Panc1 (cell line): ENCODE measurements around the gene ARHGAP12. TPM values are rescaled to one million over a fixed set of nuclear protein-coding genes. Genes with fewer than 3 reads are reported as not detected.

Experiments used
- ATAC-seq: fragments of 200-7000 bp; cut with Tn5 transposase; 2 replicates; pipeline ENCODE4 v1.9.1; 2020; ENCODE audit warnings: mild to moderate bottlenecking, moderate library complexity
- BruUV-seq: library from RNA; stranded (reverse); fragments of 400-500 nt; replicated peaks from 2 replicates; lab custom pipeline; 2021; lab: Mats Ljungman, UMichigan
- CTCF ChIA-PET: fragments of 300-600 bp; sonication (Branson Sonifier 250); formaldehyde crosslinking; loops from one replicate; lab custom pipeline; 2022; ENCODE audit warnings: antibody characterized with exemption; lab: Charles Lee
- POLR2A ChIA-PET: fragments of 300-600 bp; sonication (Branson Sonifier 250); formaldehyde crosslinking; loops from one replicate; lab custom pipeline; 2022; ENCODE audit warnings: antibody characterized with exemption; lab: Charles Lee
- DNase-seq: peaks from one replicate; pipeline ENCODE4 v3.0.0-alpha.2; 2010; ENCODE audit warnings: low read depth, low spot score
- H3K27ac ChIP-seq: 2 replicates; pipeline ENCODE4 v1.5.1; 2011; ENCODE audit warnings: mild to moderate bottlenecking, low read length, inconsistent platforms
- H3K27me3 ChIP-seq: fragments of 200-500 bp; sonication (Bioruptor generic); 2 replicates; pipeline ENCODE4 v1.6.0; 2014; ENCODE audit warnings: low read length, inconsistent platforms; ENCODE audit not compliant: control insufficient read depth, insufficient read depth
- H3K36me3 ChIP-seq: fragments of 200-500 bp; sonication (Bioruptor generic); 2 replicates; pipeline ENCODE4 v1.5.1; 2014; ENCODE audit warnings: inconsistent platforms, mild to moderate bottlenecking, low read length, moderate library complexity; ENCODE audit not compliant: control insufficient read depth, insufficient read depth
- H3K4me1 ChIP-seq: 2 replicates; pipeline ENCODE4 v1.5.1; 2011; ENCODE audit warnings: inconsistent platforms, mild to moderate bottlenecking, low read length, moderate library complexity; ENCODE audit not compliant: control insufficient read depth, insufficient read depth
- H3K4me3 ChIP-seq, 2 experiments: 2 replicates each; pipeline ENCODE4 v1.5.1; 2011 to 2012; ENCODE audit warnings: low read depth in 2 of 2, low read length in 2 of 2, mild to moderate bottlenecking in 2 of 2, inconsistent platforms in 1 of 2, moderate library complexity in 1 of 2
- H3K9me3 ChIP-seq: fragments of 200-500 bp; sonication (Bioruptor generic); 2 replicates; pipeline ENCODE4 v1.5.1; 2014; ENCODE audit warnings: low read depth, mild to moderate bottlenecking, inconsistent platforms, low read length, moderate library complexity; ENCODE audit not compliant: control insufficient read depth, insufficient read depth
- POLR2AphosphoS5 ChIP-seq: IDR thresholded peaks from 2 replicates; pipeline ENCODE4 v1.6.1; 2012; ENCODE audit warnings: mild to moderate bottlenecking, low read depth, low read length, moderate library complexity
- REST ChIP-seq, 2 experiments: IDR thresholded peaks; 2 replicates each; pipeline ENCODE4 v1.6.1; 2011 to 2012; ENCODE audit warnings: low read depth in 2 of 2, control low read depth in 1 of 2, low read length in 1 of 2, mild to moderate bottlenecking in 1 of 2, moderate library complexity in 1 of 2; ENCODE audit not compliant: insufficient read depth in 1 of 2
- SIN3A ChIP-seq: IDR thresholded peaks from 2 replicates; pipeline ENCODE4 v1.6.1; 2012; ENCODE audit warnings: low read depth, mild to moderate bottlenecking, low read length, moderate library complexity, borderline replicate concordance; ENCODE audit not compliant: insufficient read depth
- TCF7L2 ChIP-seq: IDR thresholded peaks from 2 replicates; pipeline ENCODE4 v1.6.1; 2011; ENCODE audit warnings: mild to moderate bottlenecking, low read depth, low read length, inconsistent platforms
- in situ Hi-C: cut with HindIII; loops from 2 replicates; pipeline ENCODE4 v1.10.0; 2016; ENCODE audit warnings: low sequenced_read_pairs, low pct_unique_long_range_greater_than_20kb
- intact Hi-C: fragments of 100-400 bp; cut with micrococcal nuclease; formaldehyde crosslinking; loops from one replicate; pipeline ENCODE4 v1.10.0; 2022; ENCODE audit not compliant: unreplicated experiment
- total RNA-seq: library from RNA; stranded (reverse); gene quantifications from one replicate; pipeline ENCODE4 v1.2.1, GENCODE V29; 2021; ENCODE audit not compliant: unreplicated experiment
- TF ChIP-seq, protein P1 (sequence below): fragments of 450-650 bp; IDR thresholded peaks from 2 replicates; pipeline ENCODE4 v1.5.1; 2017; ENCODE audit warnings: mild to moderate bottlenecking

ARHGAP12 gene
- total RNA-seq, 1 experiment from 2014 or later = 22.9 TPM

DNA sequence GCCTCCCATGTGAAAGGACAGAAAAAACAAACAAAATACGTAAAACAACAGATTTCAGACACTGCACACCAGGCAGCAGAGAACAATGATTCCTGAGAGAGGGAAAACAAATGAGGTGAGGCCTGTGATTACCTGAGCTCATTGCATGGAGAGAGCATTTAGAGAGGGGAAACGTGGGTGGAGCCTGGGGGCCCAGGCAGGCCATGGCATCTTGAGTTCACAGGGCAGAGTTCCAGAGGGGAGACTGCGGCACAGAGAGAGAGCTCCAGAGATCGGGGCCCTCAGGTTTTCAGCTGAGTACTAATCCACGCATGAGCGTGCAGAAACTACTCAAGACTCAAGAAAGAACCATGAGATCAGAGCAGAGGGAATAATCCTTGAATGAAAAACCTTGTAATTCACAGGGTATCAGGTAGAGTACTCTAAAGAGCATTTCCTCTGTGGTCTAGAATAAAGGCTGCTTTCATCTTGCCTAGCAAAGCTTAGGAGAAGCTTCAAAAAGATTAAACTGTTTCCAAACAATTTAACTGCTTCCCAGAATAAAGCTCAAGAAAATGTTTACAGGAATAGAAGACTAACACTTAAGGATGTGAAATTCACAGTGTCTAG, 46.6 kb upstream of the ARHGAP12 start:
- POLR2A ChIA-PET = interaction anchor here (0.6 kb wide), 1 partner anchor 19 kb away, joined by 3 read pairs; no protein-coding TSS in a partner anchor
- CTCF ChIA-PET = interaction anchor here (0.7 kb wide), 1 partner anchor 27 kb away, joined by 10 read pairs; no protein-coding TSS in a partner anchor
- Histone ChIP-seq H3K4me1 (no peaks in the 10 kb centered on the region), H3K9me3 (no peaks in the 10 kb centered on the region), H3K36me3 (no peaks in the 10 kb centered on the region), H3K4me3 (no peak overlapping the region), H3K27me3 (no peaks in the 10 kb centered on the region), H3K27ac (no peak overlapping the region)
- DNase-seq (no peak), ATAC-seq (no peak)
- intact Hi-C loops (no loop called here), in situ Hi-C loops (no loop called here)
- TSS peak; percentile 47 for BruUV-seq
- TF ChIP-seq SIN3A = no peak
- TF ChIP-seq REST (IDR thresholded peaks at IDR 0.05; ENCODE audit: insufficient read depth in 1 of 2, low read depth in 2 of 2, low read length in 1 of 2) = no peak
- TF ChIP-seq, protein P1, sequence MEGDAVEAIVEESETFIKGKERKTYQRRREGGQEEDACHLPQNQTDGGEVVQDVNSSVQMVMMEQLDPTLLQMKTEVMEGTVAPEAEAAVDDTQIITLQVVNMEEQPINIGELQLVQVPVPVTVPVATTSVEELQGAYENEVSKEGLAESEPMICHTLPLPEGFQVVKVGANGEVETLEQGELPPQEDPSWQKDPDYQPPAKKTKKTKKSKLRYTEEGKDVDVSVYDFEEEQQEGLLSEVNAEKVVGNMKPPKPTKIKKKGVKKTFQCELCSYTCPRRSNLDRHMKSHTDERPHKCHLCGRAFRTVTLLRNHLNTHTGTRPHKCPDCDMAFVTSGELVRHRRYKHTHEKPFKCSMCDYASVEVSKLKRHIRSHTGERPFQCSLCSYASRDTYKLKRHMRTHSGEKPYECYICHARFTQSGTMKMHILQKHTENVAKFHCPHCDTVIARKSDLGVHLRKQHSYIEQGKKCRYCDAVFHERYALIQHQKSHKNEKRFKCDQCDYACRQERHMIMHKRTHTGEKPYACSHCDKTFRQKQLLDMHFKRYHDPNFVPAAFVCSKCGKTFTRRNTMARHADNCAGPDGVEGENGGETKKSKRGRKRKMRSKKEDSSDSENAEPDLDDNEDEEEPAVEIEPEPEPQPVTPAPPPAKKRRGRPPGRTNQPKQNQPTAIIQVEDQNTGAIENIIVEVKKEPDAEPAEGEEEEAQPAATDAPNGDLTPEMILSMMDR = no peak

GRCh38 chr10:31974434-31975124, 45.9 kb upstream of the ARHGAP12 start:
- Histone ChIP-seq H3K27ac (no peak overlapping the region), H3K27me3 (no peaks in the 10 kb centered on the region), H3K4me1 (no peaks in the 10 kb centered on the region), H3K4me3 (no peak overlapping the region), H3K36me3 (no peaks in the 10 kb centered on the region), H3K9me3 (no peaks in the 10 kb centered on the region)
- ATAC-seq = no peak
- TF ChIP-seq TCF7L2 (no peak), SIN3A (no peak), REST (IDR thresholded peaks at IDR 0.05; ENCODE audit: insufficient read depth in 1 of 2, low read depth in 2 of 2, low read length in 1 of 2) (no peak), POLR2AphosphoS5 (no peak)
- TF ChIP-seq, protein P1 = no peak
- ChIA-PET CTCF (no interaction called here), POLR2A (no interaction called here)
- no TSS peak for BruUV-seq
- DNase-seq = no peak
- intact Hi-C loops = no loop called here
- in situ Hi-C loops = no loop called here
